Gastroesophageal sphincter (tissue), 3 donors: ENCODE measurements around the gene KLF17.

Experiments
- CTCF ChIP-seq, 4 experiments: fragments of 200-600 bp in 2 of 4; fragments of 450-650 bp in 2 of 4; sonication (generic) in 1 of 4; IDR thresholded peaks; one replicate each; pipeline ENCODE4 v1.5.1; 2017 to 2019; ENCODE audit warnings: antibody characterized with exemption in 4 of 4, mild to moderate bottlenecking in 2 of 4, moderate library complexity in 2 of 4
- EP300 ChIP-seq: sonication (generic); formaldehyde crosslinking; IDR thresholded peaks from one replicate; pipeline ENCODE4 v1.6.1; 2017; ENCODE audit warnings: antibody characterized with exemption, mild to moderate bottlenecking
- POLR2A ChIP-seq, 2 donors: fragments of 450-650 bp; IDR thresholded peaks; one replicate each; pipeline ENCODE4 v1.6.1; 2017; ENCODE audit warnings: antibody characterized with exemption in 2 of 2, mild to moderate bottlenecking in 2 of 2, moderate library complexity in 1 of 2
- POLR2AphosphoS5 ChIP-seq: sonication (generic); formaldehyde crosslinking; IDR thresholded peaks from one replicate; pipeline ENCODE4 v1.6.1; 2017; ENCODE audit warnings: antibody characterized with exemption

GRCh38 chr1:44094047-44094446 lies 24.6 kb upstream of the KLF17 start:
- no peak for TF ChIP-seq POLR2A (IDR thresholded peaks at IDR 0.05)
- TF ChIP-seq CTCF (IDR thresholded peaks at IDR 0.05): no peak
- no peak for TF ChIP-seq EP300
- TF ChIP-seq POLR2AphosphoS5: no peak
